ENCODE measurements around the gene TPST2. TPM values are rescaled to one million over a fixed set of nuclear protein-coding genes. Genes with fewer than 3 reads are reported as not detected.

Gene TPST2
- total RNA-seq, 1 donor from 2014 or later = 28.5 TPM

GRCh38 chr22:26561756-26562417 is 28.0 kb downstream of the TPST2 start:
- intact Hi-C loops (cut with micrococcal nuclease) = no loop called here
- H3K4me3 ChIP-seq = no peak overlapping the region
- no peaks in the 10 kb centered on the region for H3K27me3 ChIP-seq (ENCODE audit: low read depth)
- no peak for TF ChIP-seq CTCF (IDR thresholded peaks at IDR 0.05; ENCODE audit: borderline replicate concordance)
- peaks cover 49% of the 10 kb centered on the region for H3K4me1 ChIP-seq
- peak overlapping the region; percentile 76 for H3K27ac ChIP-seq (replicated peaks)
- peaks cover 9% of the 10 kb centered on the region for H3K36me3 ChIP-seq
- H3K9me3 ChIP-seq (replicated peaks) = no peaks in the 10 kb centered on the region
- peak; percentile 79 for DNase-seq

GRCh38 chr22:26559961-26560575 is 29.9 kb downstream of the TPST2 start:
- H3K27me3 ChIP-seq (ENCODE audit: low read depth) = no peaks in the 10 kb centered on the region
- H3K4me3 ChIP-seq = no peak overlapping the region
- H3K36me3 ChIP-seq = peaks cover 7% of the 10 kb centered on the region
- no peaks in the 10 kb centered on the region for H3K9me3 ChIP-seq (replicated peaks)
- intact Hi-C loops (cut with micrococcal nuclease) = no loop called here
- peak overlapping the region; percentile 42 for H3K27ac ChIP-seq (replicated peaks)
- peaks cover 64% of the 10 kb centered on the region for H3K4me1 ChIP-seq
- DNase-seq = no peak
- TF ChIP-seq CTCF (IDR thresholded peaks at IDR 0.05; ENCODE audit: borderline replicate concordance) = no peak

GRCh38 chr22:26558248-26558895 is 31.6 kb downstream of the TPST2 start:
- H3K36me3 ChIP-seq = no peaks in the 10 kb centered on the region
- no peak for TF ChIP-seq CTCF (IDR thresholded peaks at IDR 0.05; ENCODE audit: borderline replicate concordance)

GRCh38 chr22:26556904-26557303 is 33.0 kb downstream of the TPST2 start:
- peak overlapping the region; percentile 73 for H3K27ac ChIP-seq (replicated peaks)
- no peak for DNase-seq
- no peaks in the 10 kb centered on the region for H3K9me3 ChIP-seq (replicated peaks)
- TF ChIP-seq CTCF (IDR thresholded peaks at IDR 0.05; ENCODE audit: borderline replicate concordance) = no peak
- H3K36me3 ChIP-seq = no peaks in the 10 kb centered on the region
- intact Hi-C loops (cut with micrococcal nuclease) = no loop called here
- no peak overlapping the region for H3K4me3 ChIP-seq
- peaks cover 75% of the 10 kb centered on the region for H3K4me1 ChIP-seq
- H3K27me3 ChIP-seq (ENCODE audit: low read depth) = no peaks in the 10 kb centered on the region

More at GRCh38 chr22:26558248-26558895, 31.6 kb downstream of the TPST2 start:
- H3K27me3 ChIP-seq (ENCODE audit: low read depth) = no peaks in the 10 kb centered on the region
- H3K4me3 ChIP-seq = no peak overlapping the region
- no peak for DNase-seq
- peak overlapping the region; percentile 30 for H3K27ac ChIP-seq (replicated peaks)
- intact Hi-C loops (cut with micrococcal nuclease) = no loop called here
- H3K9me3 ChIP-seq (replicated peaks) = no peaks in the 10 kb centered on the region
- peaks cover 72% of the 10 kb centered on the region for H3K4me1 ChIP-seq

GRCh38 chr22:26555478-26555877 is 34.5 kb downstream of the TPST2 start:
- Histone ChIP-seq H3K9me3 (replicated peaks) (no peaks in the 10 kb centered on the region), H3K27me3 (ENCODE audit: low read depth) (no peaks in the 10 kb centered on the region), H3K27ac (replicated peaks) (peak overlapping the region; percentile 73), H3K4me1 (peaks cover 84% of the 10 kb centered on the region), H3K36me3 (no peaks in the 10 kb centered on the region), H3K4me3 (no peak overlapping the region)
- intact Hi-C loops (cut with micrococcal nuclease) = no loop called here
- no peak for TF ChIP-seq CTCF (IDR thresholded peaks at IDR 0.05; ENCODE audit: borderline replicate concordance)
- peak; percentile 57 for DNase-seq

Data from left ventricle myocardium inferior (tissue), 1 donor.